ENCODE data around the gene TRHDE. TPM values are rescaled to one million over a fixed set of nuclear protein-coding genes. Genes with fewer than 3 reads are reported as not detected.

Gene TRHDE
- total and polyA plus RNA-seq, 2 donors (not counting 3 experiments of a cell fraction or from before 2014, with no cell fraction given) = not detected

GRCh38 chr12:72622556-72622955, 350.4 kb downstream of the TRHDE start:
- Histone ChIP-seq H3K4me2 (ENCODE audit: insufficient read depth, low read length) (no peak overlapping the region), H3K79me2 (ENCODE audit: control insufficient read depth, insufficient read depth, low read length) (no peaks in the 10 kb centered on the region), H3K27me3 (ENCODE audit: control insufficient read depth in 2 of 2, insufficient read depth in 2 of 2, low read length in 2 of 2) (no peaks in the 10 kb centered on the region), H3K9me3 (replicated peaks; ENCODE audit: control insufficient read depth, insufficient read depth, low read length) (peaks cover 4% of the 10 kb centered on the region), H3K9me1 (replicated peaks; ENCODE audit: control insufficient read depth, extremely low read depth, insufficient read depth, low read length) (no peaks in the 10 kb centered on the region), H3K4me3 (replicated peaks in 1 of 3; ENCODE audit: insufficient read depth in 1 of 3, low read depth in 1 of 3, low read length in 3 of 3) (no peak overlapping the region), H2AFZ (ENCODE audit: low read depth, low read length) (no peak overlapping the region), H3K4me1 (ENCODE audit: control insufficient read depth, extremely low read depth, insufficient read depth, low read length) (no peaks in the 10 kb centered on the region), H3K9ac (replicated peaks; ENCODE audit: extremely low read depth, insufficient read depth, low read length) (no peak overlapping the region), H4K20me1 (replicated peaks; ENCODE audit: control insufficient read depth, extremely low read depth, insufficient read depth, low read length) (no peaks in the 10 kb centered on the region), H3K27ac (ENCODE audit: insufficient read depth, low read depth, low read length) (no peak overlapping the region), H3K36me3 (ENCODE audit: control insufficient read depth in 2 of 2, extremely low read depth in 1 of 2, insufficient read depth in 2 of 2, low read length in 2 of 2) (no peaks in the 10 kb centered on the region)
- BruUV-seq (replicated peaks) = no TSS peak
- POLR2A ChIA-PET = no interaction called here
- FAIRE-seq = no peak
- intact Hi-C loops (cut with micrococcal nuclease) = no loop called here
- TF ChIP-seq POLR2AphosphoS5 (IDR thresholded peaks at IDR 0.05; ENCODE audit: insufficient read depth, low read depth, low read length) (no peak), POLR2A (IDR thresholded peaks at IDR 0.05; ENCODE audit: low read depth, low read length) (no peak), MAX (IDR thresholded peaks at IDR 0.05; ENCODE audit: insufficient read depth, insufficient read length) (no peak), FOS (IDR thresholded peaks at IDR 0.05; ENCODE audit: borderline replicate concordance, insufficient read depth, low read length) (no peak), EZH2 (IDR thresholded peaks at IDR 0.05; ENCODE audit: borderline replicate concordance, low read depth, low read length, severe bottlenecking) (no peak), GATA2 (IDR thresholded peaks at IDR 0.05; ENCODE audit: insufficient read depth, insufficient read length, low read depth, low read length) (no peak)
- dilution Hi-C loops (cut with MboI; ENCODE audit: extremely low pct_ligation_motif_present, low sequenced_read_pairs) = no loop called here
- DNase-seq (ENCODE audit: low read depth, low spot score) = no peak
- CTCF ChIA-PET = no interaction called here

GRCh38 chr12:72631926-72632685, 359.9 kb downstream of the TRHDE start:
- Histone ChIP-seq H3K9me3 (replicated peaks; ENCODE audit: control insufficient read depth, insufficient read depth, low read length) (peaks cover 3% of the 10 kb centered on the region), H3K9me1 (replicated peaks; ENCODE audit: control insufficient read depth, extremely low read depth, insufficient read depth, low read length) (no peaks in the 10 kb centered on the region), H3K27ac (ENCODE audit: insufficient read depth, low read depth, low read length) (no peak overlapping the region), H3K4me2 (ENCODE audit: insufficient read depth, low read length) (no peak overlapping the region), H3K36me3 (ENCODE audit: control insufficient read depth in 2 of 2, extremely low read depth in 1 of 2, insufficient read depth in 2 of 2, low read length in 2 of 2) (no peaks in the 10 kb centered on the region), H4K20me1 (replicated peaks; ENCODE audit: control insufficient read depth, extremely low read depth, insufficient read depth, low read length) (no peaks in the 10 kb centered on the region), H2AFZ (ENCODE audit: low read depth, low read length) (no peak overlapping the region), H3K27me3 (ENCODE audit: control insufficient read depth in 2 of 2, insufficient read depth in 2 of 2, low read length in 2 of 2) (no peaks in the 10 kb centered on the region), H3K79me2 (ENCODE audit: control insufficient read depth, insufficient read depth, low read length) (no peaks in the 10 kb centered on the region), H3K4me1 (ENCODE audit: control insufficient read depth, extremely low read depth, insufficient read depth, low read length) (no peaks in the 10 kb centered on the region), H3K9ac (replicated peaks; ENCODE audit: extremely low read depth, insufficient read depth, low read length) (no peak overlapping the region), H3K4me3 (replicated peaks in 1 of 3; ENCODE audit: insufficient read depth in 1 of 3, low read depth in 1 of 3, low read length in 3 of 3) (no peak overlapping the region)
- dilution Hi-C loops (cut with MboI; ENCODE audit: extremely low pct_ligation_motif_present, low sequenced_read_pairs) = no loop called here
- BruUV-seq (replicated peaks) = no TSS peak
- POLR2A ChIA-PET = no interaction called here
- no peak for DNase-seq (ENCODE audit: low read depth, low spot score)
- TF ChIP-seq GATA2 (IDR thresholded peaks at IDR 0.05; ENCODE audit: insufficient read depth, insufficient read length, low read depth, low read length) = no peak
- intact Hi-C loops (cut with micrococcal nuclease) = no loop called here
- CTCF ChIA-PET = no interaction called here
- no peak for FAIRE-seq
